Activated naive CD4-positive, alpha-beta T cell treated with anti-CD3 and anti-CD28 coated beads, Interleukin-2, amount 50 U/mL, for 16 hours (primary cell): ENCODE data around the gene DNM3.
"Not testable (repeated sequence)": the region's sequence is repeated elsewhere in the genome, so short reads cannot be mapped to it uniquely, and the experiment has no call there.

Experiments
- DNase-seq: peaks from one replicate; pipeline ENCODE4 v3.0.0-alpha.2; 2020

Gene DNM3

GRCh38 chr1:172405912-172406311 is 564.6 kb downstream of the DNM3 start:
- no peak for DNase-seq

- no peak for DNase-seq
Measured at GRCh38 chr1:172406968-172407367, 565.7 kb downstream of the DNM3 start.

- no peak for DNase-seq
Measured at GRCh38 chr1:172408958-172409357, 567.7 kb downstream of the DNM3 start.

GRCh38 chr1:172410027-172410426 is 568.7 kb downstream of the DNM3 start:
- no peak for DNase-seq

GRCh38 chr1:172411791-172412338 is 570.6 kb downstream of the DNM3 start:
- no peak for DNase-seq

GRCh38 chr1:172414331-172414730 is 573.0 kb downstream of the DNM3 start:
- DNase-seq = no peak

GRCh38 chr1:172416496-172417035 is 575.3 kb downstream of the DNM3 start:
- DNase-seq = no peak

- no peak for DNase-seq
Measured at GRCh38 chr1:172417557-172417956, 576.3 kb downstream of the DNM3 start.

GRCh38 chr1:172420385-172420784 is 579.1 kb downstream of the DNM3 start, which contains the start of gene C1orf105:
C1orf105 (plus strand) TSS chr1:172420685; CDS start chr1:172420886, 201 bp downstream.
- no peak for DNase-seq

- no peak for DNase-seq
Measured at GRCh38 chr1:172421974-172422604, 580.8 kb downstream of the DNM3 start.

GRCh38 chr1:172423336-172423735 is 582.0 kb downstream of the DNM3 start:
- no peak for DNase-seq

- no peak for DNase-seq
Measured at GRCh38 chr1:172425339-172425738, 584.0 kb downstream of the DNM3 start.

- no peak for DNase-seq
Measured at GRCh38 chr1:172427191-172427590, 585.9 kb downstream of the DNM3 start.

GRCh38 chr1:172429331-172430127 is 588.2 kb downstream of the DNM3 start:
- peak; percentile 32 for DNase-seq

GRCh38 chr1:172430128-172430454 is 588.8 kb downstream of the DNM3 start:
- no peak for DNase-seq

GRCh38 chr1:172431204-172431603 is 589.9 kb downstream of the DNM3 start:
- DNase-seq = no peak

- peak; percentile 31 for DNase-seq
Measured at GRCh38 chr1:172431721-172432192, 590.5 kb downstream of the DNM3 start.

GRCh38 chr1:172437183-172437582 is 595.9 kb downstream of the DNM3 start:
- not testable (repeated sequence) for DNase-seq

- DNase-seq = no peak
Measured at GRCh38 chr1:172442404-172442803, 601.1 kb downstream of the DNM3 start.

GRCh38 chr1:172442843-172443565 is 601.7 kb downstream of the DNM3 start:
- DNase-seq = no peak

- DNase-seq = peak; percentile 93
Measured at GRCh38 chr1:172443666-172444453, 602.6 kb downstream of the DNM3 start, which contains the start of gene PIGC. PIGC (minus strand) TSS chr1:172444069; CDS start chr1:172442622, 1,447 bp downstream.

GRCh38 chr1:172446547-172446946 is 605.2 kb downstream of the DNM3 start:
- DNase-seq = no peak
